NCI-H748 treated with DMSO at 0.1 percent for 48 hours (cell line): ENCODE data around the gene TET1.
A peak's percentile ranks its signal among the peaks of the same experiment; 100 is the strongest.
"Not testable (repeated sequence)": the region's sequence is repeated elsewhere in the genome, so short reads cannot be mapped to it uniquely, and the experiment has no call there.

ENCODE experiments used
- DNase-seq: peaks from one replicate; lab custom pipeline; 2025; lab: John Stamatoyannopoulos, UW

The TET1 gene

GRCh38 chr10:68560186-68560942, at the start of gene TET1:
TET1 (plus strand) TSS chr10:68560337; CDS start chr10:68572339, 12,002 bp downstream.
- no peak for DNase-seq

GRCh38 chr10:68516216-68516615, 43.9 kb upstream of the TET1 start:
- DNase-seq: not testable (repeated sequence)

GRCh38 chr10:68516766-68517165, 43.4 kb upstream of the TET1 start:
- no peak for DNase-seq

GRCh38 chr10:68517188-68517587, 42.9 kb upstream of the TET1 start:
- no peak for DNase-seq

- not testable (repeated sequence) for DNase-seq
Measured at GRCh38 chr10:68518609-68519008, 41.5 kb upstream of the TET1 start.

- not testable (repeated sequence) for DNase-seq
Measured at GRCh38 chr10:68525490-68526038, 34.6 kb upstream of the TET1 start.

GRCh38 chr10:68526634-68527307, 33.4 kb upstream of the TET1 start:
- no peak for DNase-seq

- DNase-seq: no peak
Measured at GRCh38 chr10:68536973-68537372, 23.2 kb upstream of the TET1 start.

- DNase-seq: no peak
Measured at GRCh38 chr10:68537796-68538195, 22.3 kb upstream of the TET1 start.

GRCh38 chr10:68543004-68543918, 16.9 kb upstream of the TET1 start:
- no peak for DNase-seq

- peak; percentile 17 for DNase-seq
Measured at GRCh38 chr10:68550747-68551411, 9.3 kb upstream of the TET1 start.

- no peak for DNase-seq
Measured at GRCh38 chr10:68553138-68553537, 7.0 kb upstream of the TET1 start.

- DNase-seq: no peak
Measured at GRCh38 chr10:68553599-68553998, 6.5 kb upstream of the TET1 start.

- DNase-seq: no peak
Measured at GRCh38 chr10:68558478-68558877, 1.7 kb upstream of the TET1 start.

GRCh38 chr10:68559251-68559650, 886 bp upstream of the TET1 start:
- DNase-seq: no peak

GRCh38 chr10:68559841-68560185, 324 bp upstream of the TET1 start:
- DNase-seq: no peak

GRCh38 chr10:68560943-68561864, 1.1 kb downstream of the TET1 start:
- no peak for DNase-seq

GRCh38 chr10:68561865-68562649, 1.9 kb downstream of the TET1 start:
- no peak for DNase-seq

- no peak for DNase-seq
Measured at GRCh38 chr10:68562661-68563570, 2.8 kb downstream of the TET1 start.
